Measurements from ENCODE around the gene CAPN5.
A peak's percentile ranks its signal among the peaks of the same experiment; 100 is the strongest.

The CAPN5 gene

DNA sequence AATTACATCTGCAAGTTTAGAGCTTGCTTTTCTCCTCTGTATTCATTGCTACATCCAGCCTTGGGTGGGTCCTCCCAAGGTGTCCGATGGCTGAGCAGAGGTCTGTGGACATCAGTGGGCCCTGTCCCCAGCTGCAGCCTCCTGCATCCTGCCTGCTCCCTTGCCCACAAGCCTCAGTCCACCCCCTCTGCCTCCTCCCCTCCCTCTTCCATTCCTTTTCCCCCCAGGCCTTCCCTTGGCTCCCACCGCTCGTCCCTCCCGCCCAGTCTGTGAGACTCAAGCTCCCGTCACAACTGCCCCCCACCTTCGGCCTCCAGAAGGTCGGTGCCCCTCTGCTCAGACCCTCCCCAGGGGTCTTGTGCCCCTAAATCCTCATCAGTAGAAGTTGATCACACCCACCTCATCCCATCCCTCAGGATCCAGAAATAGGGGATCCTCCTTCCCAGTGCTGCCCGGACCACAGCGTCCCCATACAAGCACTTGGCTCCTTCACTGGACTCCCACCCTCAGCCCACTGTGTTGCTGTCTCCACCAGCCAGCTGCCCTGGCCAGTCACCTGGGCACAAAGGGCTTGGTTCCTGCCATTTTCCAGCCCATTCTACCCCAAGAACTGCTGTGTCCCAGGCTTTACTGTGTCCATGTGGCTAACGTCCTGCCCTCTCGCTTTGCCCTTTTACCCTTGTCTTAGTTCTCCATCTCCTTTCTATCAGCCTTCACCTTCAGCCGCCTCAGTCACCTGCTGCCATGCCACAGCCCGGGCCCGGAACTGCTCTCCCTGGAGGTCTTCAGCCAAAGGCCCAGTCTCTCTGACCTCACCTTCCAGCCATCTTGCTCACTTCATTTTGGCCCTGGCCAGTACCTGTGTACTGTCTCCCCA, 33.6 kb downstream of the CAPN5 start:
- H3K9ac ChIP-seq (ENCODE audit: low read length): no peak overlapping the region
- no peaks in the 10 kb centered on the region for H3K9me3 ChIP-seq (ENCODE audit: insufficient read depth, low read length)
- H3K27ac ChIP-seq (ENCODE audit: low read length): no peak overlapping the region
- H4K20me1 ChIP-seq (ENCODE audit: insufficient read depth, low read length): no peaks in the 10 kb centered on the region
- H3K27me3 ChIP-seq (ENCODE audit: low read depth, low read length): no peaks in the 10 kb centered on the region
- no peaks in the 10 kb centered on the region for H3K36me3 ChIP-seq (replicated peaks; ENCODE audit: low read depth, low read length)
- TF ChIP-seq EZH2phosphoT487 (IDR thresholded peaks at IDR 0.05; ENCODE audit: low read depth): no peak
- TF ChIP-seq, protein P1, sequence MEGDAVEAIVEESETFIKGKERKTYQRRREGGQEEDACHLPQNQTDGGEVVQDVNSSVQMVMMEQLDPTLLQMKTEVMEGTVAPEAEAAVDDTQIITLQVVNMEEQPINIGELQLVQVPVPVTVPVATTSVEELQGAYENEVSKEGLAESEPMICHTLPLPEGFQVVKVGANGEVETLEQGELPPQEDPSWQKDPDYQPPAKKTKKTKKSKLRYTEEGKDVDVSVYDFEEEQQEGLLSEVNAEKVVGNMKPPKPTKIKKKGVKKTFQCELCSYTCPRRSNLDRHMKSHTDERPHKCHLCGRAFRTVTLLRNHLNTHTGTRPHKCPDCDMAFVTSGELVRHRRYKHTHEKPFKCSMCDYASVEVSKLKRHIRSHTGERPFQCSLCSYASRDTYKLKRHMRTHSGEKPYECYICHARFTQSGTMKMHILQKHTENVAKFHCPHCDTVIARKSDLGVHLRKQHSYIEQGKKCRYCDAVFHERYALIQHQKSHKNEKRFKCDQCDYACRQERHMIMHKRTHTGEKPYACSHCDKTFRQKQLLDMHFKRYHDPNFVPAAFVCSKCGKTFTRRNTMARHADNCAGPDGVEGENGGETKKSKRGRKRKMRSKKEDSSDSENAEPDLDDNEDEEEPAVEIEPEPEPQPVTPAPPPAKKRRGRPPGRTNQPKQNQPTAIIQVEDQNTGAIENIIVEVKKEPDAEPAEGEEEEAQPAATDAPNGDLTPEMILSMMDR (IDR thresholded peaks at IDR 0.05; ENCODE audit: low read depth, low read length): no peak
- H3K79me2 ChIP-seq (ENCODE audit: low read length): no peaks in the 10 kb centered on the region
- no peaks in the 10 kb centered on the region for H3K4me1 ChIP-seq (ENCODE audit: low read length)
- no peak overlapping the region for H2AFZ ChIP-seq (ENCODE audit: low read depth, low read length)
- no peak overlapping the region for H3K4me2 ChIP-seq (ENCODE audit: low read length)
- H3K4me3 ChIP-seq (ENCODE audit: low read length): no peak overlapping the region

DNA sequence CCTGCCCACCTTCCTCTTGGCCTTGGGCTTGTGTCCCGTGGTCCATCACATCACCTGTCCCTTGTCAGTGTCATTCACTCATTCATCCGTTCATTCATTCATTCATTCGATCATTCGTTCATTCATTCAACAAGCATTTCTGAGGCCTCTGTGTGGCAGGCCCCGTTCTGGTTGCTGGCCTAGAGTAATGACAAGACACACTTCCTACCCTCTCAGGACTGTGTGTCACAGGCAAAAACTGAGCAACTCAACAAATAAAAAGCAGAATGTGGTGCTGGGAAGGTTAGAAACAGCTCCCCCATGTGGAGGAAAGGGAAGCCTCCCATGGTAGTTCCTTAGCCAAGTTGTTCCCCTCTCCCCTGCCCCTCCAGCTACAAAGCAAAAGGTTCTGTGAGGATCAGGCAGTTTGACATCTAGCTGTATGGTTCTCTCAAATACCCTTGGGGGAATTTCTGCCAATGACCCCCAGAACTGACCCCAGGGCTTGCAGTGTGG, 34.3 kb downstream of the CAPN5 start:
- no peaks in the 10 kb centered on the region for H3K4me1 ChIP-seq (ENCODE audit: low read length)
- no peaks in the 10 kb centered on the region for H3K27me3 ChIP-seq (ENCODE audit: low read depth, low read length)
- H2AFZ ChIP-seq (ENCODE audit: low read depth, low read length): no peak overlapping the region
- H3K36me3 ChIP-seq (replicated peaks; ENCODE audit: low read depth, low read length): no peaks in the 10 kb centered on the region
- TF ChIP-seq, protein P1 (IDR thresholded peaks at IDR 0.05; ENCODE audit: low read depth, low read length): peak; percentile 56
- no peak for TF ChIP-seq EZH2phosphoT487 (IDR thresholded peaks at IDR 0.05; ENCODE audit: low read depth)
- H4K20me1 ChIP-seq (ENCODE audit: insufficient read depth, low read length): no peaks in the 10 kb centered on the region
- H3K79me2 ChIP-seq (ENCODE audit: low read length): no peaks in the 10 kb centered on the region
- no peak overlapping the region for H3K4me2 ChIP-seq (ENCODE audit: low read length)
- H3K4me3 ChIP-seq (ENCODE audit: low read length): no peak overlapping the region
- H3K9ac ChIP-seq (ENCODE audit: low read length): no peak overlapping the region
- H3K27ac ChIP-seq (ENCODE audit: low read length): no peak overlapping the region
- no peaks in the 10 kb centered on the region for H3K9me3 ChIP-seq (ENCODE audit: insufficient read depth, low read length)

DNA sequence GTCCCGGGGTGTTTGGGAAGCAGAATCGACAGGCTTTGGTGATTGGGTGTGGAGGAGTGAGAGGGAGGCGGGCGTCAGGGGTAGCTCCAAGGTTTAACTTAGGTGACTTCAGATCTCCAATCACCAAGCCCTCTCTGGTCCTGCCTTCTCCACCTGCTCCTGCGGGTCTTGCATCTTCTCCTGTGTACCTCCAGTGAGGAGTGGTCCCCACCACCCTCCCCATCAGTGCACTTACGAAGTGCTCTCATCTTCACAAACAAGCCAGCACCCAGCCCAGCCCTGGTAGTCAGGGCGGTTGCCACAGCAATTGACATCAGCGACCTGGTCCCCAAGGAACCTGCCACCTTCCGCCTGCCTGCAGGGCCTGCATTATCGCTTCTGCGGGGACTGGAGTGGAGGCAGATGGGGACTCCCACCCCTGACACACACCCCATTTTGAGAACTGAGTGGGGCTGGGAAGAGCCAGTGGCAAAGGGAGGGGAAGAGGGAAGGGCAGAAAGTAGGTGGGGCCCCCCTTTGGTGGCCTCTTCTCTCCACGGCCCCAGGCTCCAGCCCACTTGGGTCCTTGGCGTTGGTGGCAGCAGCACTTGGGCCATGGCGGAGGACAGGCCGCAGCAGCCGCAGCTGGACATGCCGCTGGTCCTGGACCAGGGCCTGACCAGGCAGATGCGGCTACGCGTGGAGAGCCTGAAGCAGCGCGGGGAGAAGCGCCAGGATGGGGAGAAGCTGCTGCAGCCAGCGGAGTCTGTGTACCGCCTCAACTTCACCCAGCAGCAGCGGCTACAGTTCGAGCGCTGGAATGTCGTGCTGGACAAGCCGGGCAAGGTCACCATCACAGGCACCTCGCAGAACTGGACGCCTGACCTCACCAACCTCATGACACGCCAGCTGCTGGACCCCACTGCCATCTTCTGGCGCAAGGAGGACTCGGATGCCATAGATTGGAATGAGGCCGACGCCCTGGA, 35.8 kb downstream of the CAPN5 start, which contains the start of gene OMP:
Gene OMP, plus strand, starts transcription at position 595 of the 965 bp plus-strand sequence. Its CDS starts 0 bp downstream, at position 595.
- Histone ChIP-seq H3K4me2 (ENCODE audit: low read length) (no peak within 1 kb of the TSS), H3K27ac (ENCODE audit: low read length) (no peak within 1 kb of the TSS), H3K4me1 (ENCODE audit: low read length) (no peaks in the 10 kb centered on the region), H4K20me1 (ENCODE audit: insufficient read depth, low read length) (no peaks in the 10 kb centered on the region), H3K36me3 (replicated peaks; ENCODE audit: low read depth, low read length) (no peaks in the 10 kb centered on the region), H3K27me3 (ENCODE audit: low read depth, low read length) (no peaks in the 10 kb centered on the region), H3K79me2 (ENCODE audit: low read length) (no peaks in the 10 kb centered on the region), H3K4me3 (ENCODE audit: low read length) (no peak within 1 kb of the TSS), H3K9ac (ENCODE audit: low read length) (no peak within 1 kb of the TSS), H3K9me3 (ENCODE audit: insufficient read depth, low read length) (no peaks in the 10 kb centered on the region), H2AFZ (ENCODE audit: low read depth, low read length) (no peak within 1 kb of the TSS)
- no peak for TF ChIP-seq EZH2phosphoT487 (IDR thresholded peaks at IDR 0.05; ENCODE audit: low read depth)
- TF ChIP-seq, protein P1 (IDR thresholded peaks at IDR 0.05; ENCODE audit: low read depth, low read length): no peak

Measured in OCI-LY3 (cell line).